ELF-1 (cell line): ENCODE results near the gene ARHGAP27.

Source experiments
- DNase-seq: peaks from one replicate; pipeline ENCODE4 v3.0.0-alpha.2; 2016; ENCODE audit warnings: low read depth, low spot score

The ARHGAP27 gene

DNA sequence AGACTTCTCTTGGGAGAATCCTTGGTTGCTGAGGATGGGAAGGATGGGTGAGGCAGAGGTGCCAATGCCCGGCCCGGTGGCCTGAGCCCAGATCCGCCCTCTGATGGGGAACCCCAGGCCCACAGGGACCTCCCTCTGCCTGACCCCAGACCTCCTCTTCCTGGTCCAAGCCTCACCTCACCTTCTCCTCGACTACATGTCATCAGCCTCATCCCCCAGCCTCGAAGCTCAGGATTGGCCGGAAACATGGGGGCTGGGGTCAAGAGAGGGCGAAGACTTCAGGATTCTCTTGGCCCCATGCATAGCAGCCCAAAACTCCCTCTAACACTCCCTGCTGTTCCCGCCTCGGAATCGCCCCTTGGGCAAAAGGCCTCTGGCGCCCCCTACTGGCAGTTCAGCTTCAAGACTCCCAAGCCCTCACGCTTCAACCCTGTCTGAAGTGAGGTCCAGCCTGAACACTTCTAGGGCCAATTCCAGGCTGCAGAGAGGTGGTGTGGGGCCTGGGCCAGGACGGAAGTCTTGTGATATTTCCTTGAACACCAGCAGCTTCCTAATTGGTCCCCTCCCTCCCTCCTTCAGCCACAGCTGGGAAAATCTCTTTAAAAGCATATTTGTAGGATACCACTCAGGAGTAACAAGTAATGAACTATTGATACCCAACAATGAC lies 47.2 kb downstream of the ARHGAP27 start:
- DNase-seq = peak; percentile 93

DNA sequence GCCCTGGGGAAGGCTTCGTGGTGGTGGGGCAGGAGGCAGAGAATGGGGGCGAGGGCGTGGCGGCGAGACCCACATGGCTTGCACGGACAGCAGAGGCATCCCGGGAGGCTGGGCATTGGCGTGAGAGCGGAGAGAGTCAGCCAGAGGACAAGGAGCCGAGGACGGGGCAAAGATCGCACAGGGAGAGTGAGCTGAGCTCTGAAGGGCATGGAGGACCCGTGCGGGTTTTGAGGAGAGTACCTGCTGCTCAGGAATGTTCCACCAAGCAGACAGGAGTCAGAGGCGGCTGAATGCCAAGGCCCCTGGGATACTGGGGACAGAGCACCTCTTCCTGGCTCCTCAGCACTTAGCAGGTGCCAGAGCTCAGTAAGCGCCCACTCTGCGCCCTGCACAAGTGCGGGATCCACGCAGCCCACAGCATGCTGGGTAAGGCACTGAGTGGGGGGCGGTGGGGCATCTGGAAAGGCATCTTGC lies 47.8 kb downstream of the ARHGAP27 start:
- DNase-seq = no peak

- no peak for DNase-seq
Observed at GRCh38 chr17:45384047-45384788, 48.5 kb downstream of the ARHGAP27 start.

GRCh38 chr17:45383003-45383402 lies 49.7 kb downstream of the ARHGAP27 start:
- no peak for DNase-seq

DNA sequence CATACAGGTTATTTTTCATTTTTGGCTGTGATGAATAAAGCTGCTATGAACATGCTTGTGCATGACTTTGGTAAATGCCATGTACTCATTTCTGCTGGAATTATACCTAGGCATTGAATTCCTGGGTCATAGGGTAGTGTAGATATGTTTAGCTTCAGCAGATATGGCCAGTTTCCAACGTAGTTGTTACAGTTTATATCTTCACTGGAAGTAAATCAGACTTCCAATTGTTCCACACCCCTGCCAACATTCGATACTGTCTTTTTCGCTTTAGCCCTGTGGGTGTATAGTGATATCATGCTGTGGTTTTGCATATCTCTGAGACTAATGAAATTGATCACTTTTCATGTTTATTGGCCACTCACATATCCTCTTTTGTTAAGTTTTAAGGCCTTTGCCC lies 50.4 kb downstream of the ARHGAP27 start:
- no peak for DNase-seq

DNA sequence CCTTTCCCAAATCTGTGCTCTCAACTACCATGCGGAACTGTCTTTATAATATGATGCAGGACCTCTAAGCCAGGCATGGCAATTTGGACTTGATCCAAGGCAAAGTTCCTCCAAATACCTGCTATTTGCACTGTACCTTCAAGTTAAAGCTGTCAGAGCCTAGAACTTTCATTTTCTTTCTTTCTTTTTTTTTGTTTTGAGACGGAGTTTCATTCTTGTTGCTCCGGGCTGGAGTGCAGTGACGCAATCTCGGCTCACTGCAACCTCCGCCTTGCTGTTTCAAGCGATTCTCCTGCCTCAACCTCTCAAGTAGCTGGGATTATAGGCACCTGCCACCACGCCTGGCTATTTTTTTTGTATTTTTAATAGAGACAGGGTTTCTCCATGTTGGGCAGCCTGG lies 51.7 kb downstream of the ARHGAP27 start:
- DNase-seq = no peak

GRCh38 chr17:45380046-45380765 lies 52.5 kb downstream of the ARHGAP27 start:
- no peak for DNase-seq

- DNase-seq = no peak
Observed at GRCh38 chr17:45377401-45377800, 55.3 kb downstream of the ARHGAP27 start.

GRCh38 chr17:45376171-45377005 lies 56.3 kb downstream of the ARHGAP27 start:
- peak; percentile 31 for DNase-seq

- DNase-seq = no peak
Observed at GRCh38 chr17:45374501-45374900, 58.2 kb downstream of the ARHGAP27 start.

GRCh38 chr17:45372325-45372869 lies 60.3 kb downstream of the ARHGAP27 start:
- no peak for DNase-seq

DNA sequence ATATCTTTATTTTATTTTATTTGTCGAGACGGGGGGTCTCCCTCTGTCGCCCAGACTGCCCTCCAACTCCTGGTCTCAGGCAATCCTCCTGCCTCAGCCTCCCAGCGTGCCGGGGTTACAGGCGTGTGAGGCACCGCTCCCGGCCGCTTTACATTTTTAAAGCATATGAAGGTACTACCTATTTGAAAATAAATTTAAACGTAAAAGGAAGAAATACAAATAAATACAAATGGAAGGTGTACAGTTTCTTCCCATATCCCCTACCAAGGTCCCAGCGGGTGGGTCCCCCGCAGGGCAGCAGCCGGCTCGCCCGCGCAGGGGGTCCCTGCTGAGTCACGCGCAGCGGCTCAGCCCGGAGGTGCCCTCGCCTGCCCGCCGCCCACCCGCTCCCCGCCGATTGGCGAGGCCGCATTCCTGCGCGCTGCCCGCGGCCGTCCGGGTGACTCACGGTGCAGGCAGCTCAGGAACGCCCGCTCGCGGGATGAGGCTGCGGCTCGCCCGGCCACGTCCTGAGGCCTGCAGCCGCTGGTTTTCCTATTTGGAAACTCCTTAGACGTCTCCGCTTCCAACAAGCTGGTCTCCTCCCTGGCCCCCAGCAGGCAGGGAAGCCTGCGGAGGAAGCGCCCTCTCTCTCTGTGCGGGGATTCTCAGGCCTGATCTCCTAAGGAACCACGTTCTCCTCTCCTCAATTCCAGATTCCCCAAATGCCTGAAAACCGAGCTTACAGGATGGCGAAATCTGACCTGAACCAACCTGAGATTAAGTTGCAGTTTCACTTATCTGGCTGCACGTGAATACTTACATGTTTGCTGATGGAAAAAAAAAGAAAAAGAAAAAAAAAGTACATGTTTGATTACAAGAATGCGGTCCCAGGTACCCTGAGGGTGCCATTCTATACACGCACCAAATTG lies 61.0 kb downstream of the ARHGAP27 start:
- peak; percentile 98 for DNase-seq

GRCh38 chr17:45370949-45371413 lies 61.7 kb downstream of the ARHGAP27 start:
- DNase-seq = no peak

DNA sequence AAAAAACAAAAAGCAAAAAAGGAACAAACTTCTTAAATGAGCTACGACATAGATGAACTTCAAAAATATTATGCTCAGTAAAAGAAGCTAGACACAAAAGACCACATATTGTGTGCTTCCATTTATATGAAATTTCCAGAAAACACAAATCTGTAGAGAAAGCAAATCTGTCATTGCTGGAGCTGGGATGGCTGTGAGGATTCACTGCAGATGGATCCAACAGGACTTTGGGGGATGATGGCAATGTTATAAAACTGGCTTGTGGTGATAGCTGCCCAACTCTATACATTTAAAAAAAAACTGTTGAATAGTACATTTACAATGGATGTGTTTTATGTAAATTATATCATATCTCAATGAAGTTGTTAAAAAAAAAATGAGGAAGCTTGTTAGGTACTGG lies 63.2 kb downstream of the ARHGAP27 start:
- DNase-seq = no peak

- DNase-seq = no peak
Observed at GRCh38 chr17:45368651-45369050, 64.0 kb downstream of the ARHGAP27 start.

GRCh38 chr17:45367216-45367615 lies 65.5 kb downstream of the ARHGAP27 start:
- DNase-seq = no peak

- DNase-seq = no peak
Observed at GRCh38 chr17:45366691-45367090, 66.0 kb downstream of the ARHGAP27 start.

- no peak for DNase-seq
Observed at GRCh38 chr17:45366049-45366448, 66.6 kb downstream of the ARHGAP27 start.

DNA sequence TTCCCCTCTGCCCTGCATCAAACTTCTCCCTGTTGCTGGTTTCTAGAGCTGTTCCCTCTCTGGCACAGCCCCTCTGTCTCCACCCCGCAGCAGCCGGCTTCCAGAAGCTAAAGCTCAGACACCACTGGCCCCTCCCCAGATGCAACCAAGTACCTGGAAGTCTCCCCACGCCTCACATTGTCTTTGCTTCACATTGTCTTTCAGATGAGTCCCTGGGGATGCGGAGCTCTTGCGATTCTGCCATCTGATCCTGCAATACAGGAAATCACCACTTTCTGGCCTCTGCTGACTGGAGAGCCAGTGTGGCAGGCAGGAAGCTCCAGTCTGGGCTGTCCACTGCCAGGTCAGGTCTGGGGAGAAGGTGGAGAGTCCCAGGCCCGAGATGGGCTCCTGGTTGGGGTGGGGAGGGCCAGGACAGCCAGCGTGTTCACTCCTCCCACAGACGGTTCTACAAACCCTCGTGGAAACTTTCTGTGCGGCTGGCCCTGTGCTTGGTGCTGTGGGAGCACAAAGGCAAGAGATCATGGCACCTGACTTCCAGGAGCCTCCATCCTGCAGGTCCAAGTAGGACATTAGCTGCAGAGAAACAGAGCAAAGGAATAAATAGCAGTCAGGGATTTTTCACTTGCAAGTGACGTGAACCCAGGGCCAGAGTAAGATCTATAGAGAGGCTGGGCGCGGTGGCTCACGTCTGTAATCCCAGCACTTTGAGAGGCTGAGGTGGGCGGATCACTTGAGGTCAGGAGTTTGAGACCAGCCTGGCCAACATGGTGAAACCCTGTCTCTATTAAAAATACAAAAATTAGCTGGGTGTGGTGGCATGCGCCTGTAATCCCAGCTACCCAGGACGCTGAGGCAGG lies 67.9 kb downstream of the ARHGAP27 start:
- peak; percentile 92 for DNase-seq
